ENCODE measurements around the gene SLC22A8. TPM values are rescaled to one million over a fixed set of nuclear protein-coding genes. Genes with fewer than 3 reads are reported as not detected.

Gene SLC22A8
- not detected in 2 replicates for total RNA-seq

GRCh38 chr11:63015521-63016215 lies at the start of gene SLC22A8:
Gene SLC22A8 (minus strand): TSS chr11:63015841. CDS start chr11:63014958, 883 bp downstream.

GRCh38 chr11:62984451-62984991 lies 31.1 kb downstream of the SLC22A8 start, which contains the start of gene SLC22A6:
Gene SLC22A6 (minus strand): TSS chr11:62984967. CDS start chr11:62984690, 277 bp downstream.

Other genes starting within 250 kb of the SLC22A8 start
- 14.7 and 19.5 TPM in 2 replicates for gene TAF6L, start 244.4 kb downstream of the SLC22A8 start, total RNA-seq
- gene TMEM179B, start 228.4 kb downstream of the SLC22A8 start, total RNA-seq, result 25.0 and 38.9 TPM in 2 replicates
- gene TMEM223, start 223.8 kb downstream of the SLC22A8 start, total RNA-seq, result 15.8 and 18.4 TPM in 2 replicates
- gene NXF1, start 210.4 kb downstream of the SLC22A8 start, total RNA-seq, result 24.2 and 26.1 TPM in 2 replicates
- gene STX5, start 183.8 kb downstream of the SLC22A8 start, total RNA-seq, result 31.5 and 36.0 TPM in 2 replicates
- not detected in 2 replicates for gene TEX54, start 183.0 kb downstream of the SLC22A8 start, total RNA-seq
- 63.9 and 71.0 TPM in 2 replicates for gene WDR74, start 176.3 kb downstream of the SLC22A8 start, total RNA-seq
- gene SLC3A2, start 134.9 kb downstream of the SLC22A8 start, total RNA-seq, result 130 and 160 TPM in 2 replicates
- not detected in 2 replicates for gene CHRM1, start 94.5 kb downstream of the SLC22A8 start, total RNA-seq
- not detected in 2 replicates for gene SLC22A6, start 30.9 kb downstream of the SLC22A8 start, total RNA-seq
- gene SLC22A24, start 128.4 kb upstream of the SLC22A8 start, total RNA-seq, result not detected in 2 replicates
- not detected in 2 replicates for gene SLC22A25, start 227.8 kb upstream of the SLC22A8 start, total RNA-seq

Measured in subcutaneous preadipocyte (primary cell).